ENCODE data around the gene ATL2. TPM values are rescaled to one million over a fixed set of nuclear protein-coding genes. Genes with fewer than 3 reads are reported as not detected.
A peak's percentile ranks its signal among the peaks of the same experiment; 100 is the strongest.

ATL2 gene
- total and polyA plus RNA-seq, 12 donors = 19.8 to 313 (median 71.9) TPM

- Histone ChIP-seq H3K27ac (no peak overlapping the region), H3K4me3 (no peak overlapping the region), H3K4me1 (replicated peaks in 1 of 2) (peaks cover 6% of the 10 kb centered on the region in 2 donors), H3K36me3 (replicated peaks in 1 of 2) (no peaks in the 10 kb centered on the region), H3K27me3 (no peaks in the 10 kb centered on the region), H3K9me3 (replicated peaks in 1 of 3) (no peaks in the 10 kb centered on the region)
- TF ChIP-seq POLR2A (IDR thresholded peaks at IDR 0.05) (no peak), CTCF (IDR thresholded peaks at IDR 0.05) (no peak)
- WGBS, 4 donors = 78 to 86% (median 83%) methylated on average over 6 of the region's 6 CpGs
- no peak for DNase-seq
- intact Hi-C loops (cut with DNase I) = loop anchor here in 1 of 2 donors (10.0 kb wide), 1 partner anchor 73 kb away; no protein-coding TSS in a partner anchor
These were observed 4.5 kb upstream of the ATL2 start for GRCh38 chr2:38381381-38382143.

- DNase-seq = no peak
- WGBS, 4 donors = 57 to 71% (median 66%) methylated on average over 10 of the region's 10 CpGs
- Histone ChIP-seq H3K27ac (no peak overlapping the region), H3K9me3 (replicated peaks in 1 of 3) (no peaks in the 10 kb centered on the region), H3K4me3 (no peak overlapping the region), H3K36me3 (replicated peaks in 1 of 2) (no peaks in the 10 kb centered on the region), H3K27me3 (no peaks in the 10 kb centered on the region), H3K4me1 (replicated peaks in 1 of 2) (peaks cover 9 to 10% of the 10 kb centered on the region in 2 donors)
- intact Hi-C loops (cut with DNase I) = loop anchor here in 1 of 2 donors (10.0 kb wide), 1 partner anchor 74 kb away; no protein-coding TSS in a partner anchor
- no peak for TF ChIP-seq CTCF (IDR thresholded peaks at IDR 0.05)
These were observed 3.5 kb upstream of the ATL2 start for GRCh38 chr2:38380397-38381130.

GRCh38 chr2:38376346-38377049 lies 575 bp downstream of the ATL2 start:
- Histone ChIP-seq H3K9me3 (replicated peaks in 1 of 3) (no peaks in the 10 kb centered on the region), H3K4me3 (peak overlapping the region; percentile 75 to 94 (median 80)), H3K27ac (peak overlapping the region; percentile 84 to 100 (median 99)), H3K4me1 (replicated peaks in 1 of 2) (peaks cover 18 to 43% of the 10 kb centered on the region in 2 donors), H3K27me3 (no peaks in the 10 kb centered on the region), H3K36me3 (replicated peaks in 1 of 2) (no peaks in the 10 kb centered on the region)
- TF ChIP-seq POLR2A (IDR thresholded peaks at IDR 0.05) = no peak
- TF ChIP-seq CTCF (IDR thresholded peaks at IDR 0.05) = peak in 3 of 6 experiments; percentile 45 to 65 (median 59)
- 0% methylated on average over 5 to 80 of the region's 80 CpGs for WGBS, 4 donors
- intact Hi-C loops (cut with DNase I) = no loop called here
- DNase-seq = peak; percentile 60 to 82 (median 66)
